ENCODE results near the gene GOLPH3. TPM values are rescaled to one million over a fixed set of nuclear protein-coding genes. Genes with fewer than 3 reads are reported as not detected.

GOLPH3 gene
- total and polyA plus RNA-seq, 2 of the 8 experiments (the other 6 are each of a cell fraction or from before 2014, with no cell fraction given) = 53.7 to 93.6 TPM

- H4K8ac ChIP-seq (ENCODE audit: extremely low read depth, insufficient read depth, low read length) = no peak overlapping the region
- ChIA-PET CTCF (ENCODE audit: partially characterized antibody) (interaction anchor here (1.1 kb wide), 1 partner anchor 22 kb away, joined by 3 read pairs; no protein-coding TSS in a partner anchor), POLR2A (ENCODE audit: partially characterized antibody) (interaction anchor here (1.3 kb wide), 1 partner anchor 36 kb away, joined by 3 read pairs; the partner anchor contains the start of gene GOLPH3)
- H2BK12ac ChIP-seq (ENCODE audit: low read depth, low read length) = no peak overlapping the region
- FAIRE-seq (no peak), DNase-seq (ENCODE audit: low read depth in 1 of 2, low spot score in 2 of 2) (no peak)
- H3K27ac ChIP-seq (ENCODE audit: low read depth, low read length) = no peak overlapping the region
- H3K56ac ChIP-seq (replicated peaks; ENCODE audit: insufficient read length, low read depth, low read length) = no peak overlapping the region
- H3K4me3 ChIP-seq (ENCODE audit: extremely low read depth in 1 of 4, insufficient read depth in 2 of 4, low read depth in 3 of 4, low read length in 4 of 4) = no peak overlapping the region
- H3K27me3 ChIP-seq (replicated peaks in 1 of 4; ENCODE audit: control insufficient read depth in 3 of 4, extremely low read depth in 1 of 4, insufficient read depth in 3 of 4, low read length in 3 of 4) = no peaks in the 10 kb centered on the region
- no peak overlapping the region for H2BK20ac ChIP-seq (ENCODE audit: low read length)
- no peak overlapping the region for H3K4me2 ChIP-seq (ENCODE audit: insufficient read depth in 1 of 2, low read depth in 2 of 2, low read length in 2 of 2)
- no peak overlapping the region for H2BK15ac ChIP-seq (ENCODE audit: low read length)
- no peak overlapping the region for H4K91ac ChIP-seq (replicated peaks; ENCODE audit: insufficient read length, low read length)
- H2AFZ ChIP-seq (ENCODE audit: low read length) = no peak overlapping the region
- no peaks in the 10 kb centered on the region for H3K79me1 ChIP-seq (ENCODE audit: low read depth, low read length)
- H3K23ac ChIP-seq (ENCODE audit: insufficient read length) = no peak overlapping the region
- no peaks in the 10 kb centered on the region for H4K20me1 ChIP-seq (replicated peaks in 1 of 2; ENCODE audit: control insufficient read depth in 1 of 2, insufficient read depth in 2 of 2, low read length in 2 of 2)
- H3K14ac ChIP-seq (ENCODE audit: insufficient read length) = no peak overlapping the region
- WGBS, 2 experiments (ENCODE audit: extremely low coverage in 1 of 2, insufficient coverage in 1 of 2, insufficient read length in 1 of 2, insufficient replicate concordance in 2 of 2, low coverage in 1 of 2, low lambda C conversion rate in 2 of 2, missing lambda C conversion rate in 1 of 2) = 88% methylated on average over 3 of the region's 3 CpGs; no CpG with 5 or more reads in 1 of the 2 experiments
- H2BK5ac ChIP-seq (ENCODE audit: low read depth, low read length) = no peak overlapping the region
- peaks cover 0 to 3% (median 0%) of the 10 kb centered on the region in 4 experiments; a peak in 1 of 7 replicates for H3K4me1 ChIP-seq (replicated peaks in 1 of 4; ENCODE audit: control insufficient read depth in 3 of 4, insufficient read depth in 4 of 4, low read length in 3 of 4)
- H2AK5ac ChIP-seq (ENCODE audit: low read depth, low read length) = no peak overlapping the region
- H3K18ac ChIP-seq (ENCODE audit: extremely low read depth, low read length) = no peak overlapping the region
- H3K9ac ChIP-seq (replicated peaks in 1 of 4; ENCODE audit: extremely low read depth in 1 of 4, low read depth in 3 of 4, low read length in 3 of 4) = no peak overlapping the region
- peaks cover 3 to 7% of the 10 kb centered on the region in 2 experiments; a peak in 2 of 4 replicates for H3K9me3 ChIP-seq (ENCODE audit: insufficient read depth in 2 of 2, low read depth in 1 of 2, low read length in 1 of 2)
- no peaks in the 10 kb centered on the region for H3K79me2 ChIP-seq (ENCODE audit: control insufficient read depth in 1 of 2, insufficient read depth in 2 of 2, low read length in 2 of 2)
- H2BK120ac ChIP-seq (replicated peaks; ENCODE audit: low read depth, low read length) = no peak overlapping the region
- H3K23me2 ChIP-seq (ENCODE audit: low read depth, low read length) = no peaks in the 10 kb centered on the region
- no peak overlapping the region for H3K4ac ChIP-seq (replicated peaks; ENCODE audit: insufficient read length, low read depth, low read length)
- no peak overlapping the region for H4K5ac ChIP-seq (ENCODE audit: insufficient read length, low read depth, low read length)
- no peaks in the 10 kb centered on the region for H3K36me3 ChIP-seq (ENCODE audit: control insufficient read depth in 2 of 4, insufficient read depth in 4 of 4, low read length in 3 of 4)
- TF ChIP-seq GABPA (IDR thresholded peaks at IDR 0.05; ENCODE audit: borderline replicate concordance, insufficient read depth, low read length) = no peak
- TF ChIP-seq TBP (IDR thresholded peaks at IDR 0.05; ENCODE audit: low read depth, low read length) = no peak
- TF ChIP-seq CBX8 (IDR thresholded peaks at IDR 0.05; ENCODE audit: borderline replicate concordance, low read depth, low read length) = no peak
- TF ChIP-seq ZNF274 (IDR thresholded peaks at IDR 0.05; ENCODE audit: borderline replicate concordance, extremely low read depth, low read length) = no peak
- TF ChIP-seq TAF7 (optimal IDR thresholded peaks at IDR 0.05; ENCODE audit: borderline replicate concordance, low read depth, low read length) = no peak
- no peak for TF ChIP-seq RNF2 (IDR thresholded peaks at IDR 0.05; ENCODE audit: borderline replicate concordance, low read depth, low read length, missing control alignments, poor library complexity, severe bottlenecking)
- TF ChIP-seq NANOG (IDR thresholded peaks at IDR 0.05; ENCODE audit: insufficient read depth, low read depth, low read length, poor library complexity, severe bottlenecking) = no peak
- no peak for TF ChIP-seq PHF8 (conservative IDR thresholded peaks at IDR 0.05; ENCODE audit: low read depth, low read length)
- no peak for TF ChIP-seq HDAC6 (IDR thresholded peaks at IDR 0.05; ENCODE audit: low read depth, low read length)
Observed at GRCh38 chr5:32210151-32210550, 36.0 kb upstream of the GOLPH3 start.

Data from H1 (cell line).